HuH-7.5 (cell line): ENCODE data around the gene FHDC1.

Experiments
- DNase-seq: peaks from one replicate; pipeline ENCODE4 v3.0.0; 2011; ENCODE audit warnings: low spot score

FHDC1 gene

GRCh38 chr4:153005899-153006381 is 69.8 kb downstream of the FHDC1 start:
- no peak for DNase-seq

DNA sequence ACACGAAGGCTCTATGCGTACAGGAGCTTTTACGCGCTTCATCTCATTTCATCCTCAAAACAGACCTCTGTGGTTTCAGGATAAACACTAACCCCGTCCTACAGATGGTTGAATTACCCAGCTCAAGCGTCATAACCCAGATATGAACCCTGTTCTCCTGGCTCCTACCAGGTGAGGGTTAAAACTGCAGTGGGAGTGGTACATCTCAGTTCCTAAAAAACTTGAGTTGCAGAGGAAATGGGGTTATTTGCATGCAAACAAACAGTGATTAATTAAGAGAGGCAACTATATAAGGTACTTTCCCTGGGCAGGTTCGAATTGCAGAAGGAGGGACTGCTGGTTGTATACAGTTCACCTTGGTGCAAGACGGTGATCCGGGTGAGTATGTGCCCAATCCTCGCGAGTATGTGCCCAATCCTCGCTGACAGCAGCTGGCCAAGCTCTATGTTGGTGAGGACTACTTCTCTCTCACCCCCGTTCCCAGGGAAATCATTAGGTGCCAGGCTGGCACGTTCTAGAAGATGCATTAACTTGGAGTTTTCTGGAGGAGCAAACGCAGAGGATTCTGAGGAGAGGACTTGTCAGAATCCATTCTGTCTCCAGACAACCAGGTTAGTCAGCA is 72.6 kb downstream of the FHDC1 start:
- DNase-seq: no peak

GRCh38 chr4:153010146-153010545 is 74.0 kb downstream of the FHDC1 start:
- no peak for DNase-seq

DNA sequence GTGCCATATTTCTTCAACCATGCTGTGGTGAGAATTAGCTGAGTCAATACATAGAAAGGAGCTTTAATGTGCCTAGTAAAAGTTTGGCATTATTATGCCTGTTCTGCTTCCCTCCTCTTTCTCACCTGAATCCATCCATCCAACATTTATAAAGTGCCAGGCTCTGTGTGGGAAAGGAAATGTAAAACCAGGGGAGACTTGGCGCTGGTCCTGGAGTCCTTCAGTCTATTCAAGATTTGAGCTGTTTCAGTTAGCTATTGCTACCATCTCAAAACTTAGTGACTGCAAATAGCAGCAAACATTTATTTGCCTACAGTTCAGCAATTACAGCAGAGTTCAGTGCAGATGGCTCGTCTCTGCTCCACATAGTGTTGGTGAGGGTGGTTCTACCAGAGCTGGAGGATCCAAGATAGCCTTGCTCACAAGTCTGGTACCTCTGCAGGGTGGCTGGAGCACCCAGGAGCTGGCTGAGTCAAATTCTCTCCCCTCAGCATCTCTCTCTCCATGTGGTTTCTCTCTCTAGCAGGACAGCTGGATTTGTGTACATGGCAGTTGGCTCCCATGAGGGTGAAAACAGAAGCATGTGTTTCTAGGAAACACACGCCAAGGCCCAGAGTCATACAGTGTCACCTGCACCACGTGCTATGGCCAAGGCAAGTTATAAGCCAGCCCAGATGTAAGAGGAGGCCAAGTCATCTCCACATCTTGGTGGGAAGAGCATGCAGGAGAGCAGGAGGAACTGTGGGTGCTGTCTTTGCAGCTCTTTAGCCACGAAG is 77.3 kb downstream of the FHDC1 start:
- DNase-seq: no peak

DNA sequence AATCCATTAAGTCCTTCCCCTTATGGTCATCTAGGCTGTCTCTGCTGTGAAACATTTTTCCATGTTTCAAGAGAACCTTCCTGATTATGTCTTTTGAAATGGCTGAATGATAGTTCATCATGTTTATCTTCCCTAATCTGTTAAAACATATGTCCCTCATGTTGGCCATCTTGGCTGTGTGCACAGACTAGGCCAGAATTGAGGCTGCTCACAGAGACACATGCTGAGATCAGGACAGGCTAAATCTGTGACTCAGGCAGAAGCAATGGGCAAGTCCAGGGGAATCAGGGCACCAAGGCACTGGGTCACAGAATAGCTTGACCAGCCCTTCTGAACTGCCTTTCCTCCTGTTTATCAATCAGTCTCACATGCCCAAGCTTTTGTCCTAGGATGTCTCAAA is 78.3 kb downstream of the FHDC1 start:
- no peak for DNase-seq

GRCh38 chr4:153016592-153016991 is 80.5 kb downstream of the FHDC1 start:
- no peak for DNase-seq

GRCh38 chr4:153018031-153018430 is 81.9 kb downstream of the FHDC1 start:
- no peak for DNase-seq

GRCh38 chr4:153018684-153019083 is 82.6 kb downstream of the FHDC1 start:
- no peak for DNase-seq

- no peak for DNase-seq
These were observed 83.8 kb downstream of the FHDC1 start for GRCh38 chr4:153019906-153020305.

GRCh38 chr4:153020457-153020856 is 84.3 kb downstream of the FHDC1 start:
- no peak for DNase-seq

DNA sequence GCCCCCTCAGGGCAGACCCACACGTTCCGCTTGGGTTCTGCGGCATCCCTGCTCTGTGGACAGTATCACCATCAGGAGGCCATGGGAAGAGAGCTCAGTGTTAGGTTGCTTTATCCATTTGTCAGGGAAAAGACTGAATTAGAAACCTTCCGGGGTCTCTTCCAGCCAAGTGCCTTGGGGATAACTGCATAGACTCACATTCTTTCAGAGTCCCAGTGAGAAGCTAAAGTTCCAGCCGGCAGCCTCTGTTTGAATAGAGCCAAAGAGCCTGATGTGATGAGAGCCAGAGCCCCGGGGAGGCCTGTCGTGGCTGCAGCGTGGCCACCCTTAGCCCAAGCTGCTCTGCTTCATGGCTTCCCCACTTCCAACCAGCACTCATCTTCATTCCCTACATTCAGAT is 85.2 kb downstream of the FHDC1 start:
- no peak for DNase-seq

- DNase-seq: no peak
These were observed 86.2 kb downstream of the FHDC1 start for GRCh38 chr4:153022241-153022715.

DNA sequence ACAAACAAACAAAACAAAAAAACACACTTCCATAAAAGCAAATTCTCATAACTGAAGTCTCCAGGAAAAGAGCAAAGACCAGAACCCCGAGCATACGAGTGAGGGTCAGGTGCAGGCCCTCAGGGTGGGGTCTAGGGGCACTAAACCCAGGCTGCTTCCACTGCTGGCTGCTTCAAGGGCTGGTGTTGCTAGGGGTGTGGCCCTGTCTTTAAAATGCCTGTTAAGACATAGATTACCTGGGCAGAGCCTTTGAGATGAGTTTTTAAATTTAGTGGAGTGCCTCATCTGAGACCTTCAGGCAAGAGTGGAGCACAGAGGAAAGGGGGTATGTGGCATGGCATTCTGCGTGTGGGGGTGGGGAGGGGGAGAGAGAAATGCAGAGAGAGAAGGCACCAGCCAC is 87.0 kb downstream of the FHDC1 start:
- DNase-seq: no peak

DNA sequence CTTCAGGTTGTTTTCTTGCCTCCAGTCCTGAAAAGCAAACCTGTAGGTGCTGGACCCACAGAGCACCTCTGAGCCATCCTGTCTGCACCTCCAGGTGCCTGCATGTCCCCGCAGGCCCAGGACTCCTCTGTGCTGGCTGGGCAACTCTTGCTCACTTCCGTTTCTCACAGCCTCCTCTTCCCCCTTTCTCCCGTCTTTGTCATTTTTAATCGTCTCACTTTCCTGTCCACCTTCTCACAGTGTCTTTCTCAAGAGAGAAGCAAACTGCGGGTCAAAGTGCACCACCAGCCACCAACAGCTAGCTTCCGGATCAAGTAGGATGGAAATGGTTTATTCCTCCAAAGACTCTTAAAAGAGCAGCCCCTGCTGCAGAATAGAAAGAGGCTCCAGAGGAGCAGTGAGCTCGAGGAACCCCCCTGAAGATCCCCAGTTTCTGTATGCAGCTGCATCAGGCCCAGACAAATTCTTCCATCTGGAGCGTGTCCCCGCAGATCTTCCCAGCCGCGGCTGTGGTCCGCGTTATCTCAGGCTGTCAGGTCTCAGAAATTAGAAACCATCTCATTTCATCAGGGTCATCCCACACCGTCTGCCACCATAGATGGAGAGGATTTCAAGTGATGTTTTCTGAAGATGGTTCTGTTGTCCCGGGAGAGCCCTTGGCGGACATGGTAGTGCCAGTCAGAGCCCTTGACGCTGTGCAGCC is 87.7 kb downstream of the FHDC1 start:
- DNase-seq: no peak

GRCh38 chr4:153024466-153024865 is 88.3 kb downstream of the FHDC1 start:
- no peak for DNase-seq

DNA sequence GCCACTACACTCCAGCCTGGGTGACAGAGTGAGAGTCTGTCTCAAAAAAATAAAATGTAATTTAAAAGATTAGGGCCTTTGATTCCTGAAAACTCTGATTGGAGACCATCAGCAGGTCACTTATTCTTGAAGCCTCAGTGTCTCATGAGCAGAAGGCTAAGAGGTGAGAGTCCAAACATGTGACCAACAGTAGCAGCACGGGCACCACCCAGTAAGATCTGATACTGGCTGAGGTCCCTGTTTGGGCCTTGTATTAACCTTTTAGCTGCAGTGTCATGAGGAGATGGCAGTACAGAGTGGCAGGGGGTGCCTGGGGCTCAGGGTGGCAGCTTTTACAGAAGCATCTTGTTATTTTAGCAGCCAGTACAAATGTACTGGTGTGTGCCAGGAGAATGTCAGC is 89.3 kb downstream of the FHDC1 start:
- DNase-seq: no peak

GRCh38 chr4:153026591-153027346 is 90.6 kb downstream of the FHDC1 start:
- no peak for DNase-seq

DNA sequence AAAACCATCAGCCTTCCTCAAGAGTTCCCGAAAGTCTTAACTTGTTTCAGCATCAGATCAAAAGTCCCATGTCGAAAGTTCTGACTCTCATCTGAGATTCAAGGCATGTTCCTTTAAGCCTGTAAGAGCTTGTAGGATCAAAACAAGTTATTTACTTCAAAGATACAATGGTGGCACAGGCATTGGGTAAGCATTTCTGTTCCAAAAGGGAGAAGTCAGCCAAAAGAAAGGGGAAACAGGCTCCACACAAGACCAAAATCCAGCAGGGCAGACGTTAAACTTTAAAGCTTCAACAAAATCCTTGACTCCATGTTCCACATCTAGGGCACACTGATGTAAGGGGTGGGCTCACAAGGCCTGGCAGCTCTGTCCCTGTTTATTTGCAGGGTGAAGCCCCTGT is 91.7 kb downstream of the FHDC1 start:
- DNase-seq: no peak

GRCh38 chr4:153028535-153028934 is 92.4 kb downstream of the FHDC1 start:
- DNase-seq: no peak
